ENCODE data around the gene APBB1.

APBB1 gene
- long read RNA-seq, result 0 reads

GRCh38 chr11:6419009-6419631 lies at the start of gene APBB1:
TSS of gene APBB1 (minus strand) at chr11:6419094. CDS start at chr11:6411347, 7,747 bp downstream.
- Histone ChIP-seq H3K27me3 (ENCODE audit: insufficient read depth, poor library complexity, severe bottlenecking) (peaks cover 37% of the 10 kb centered on the region), H3K4me3 (replicated peaks; ENCODE audit: insufficient read depth, low read length) (peak within 1 kb of the TSS; percentile 73), H3K27ac (replicated peaks) (no peak within 1 kb of the TSS)
- DNase-seq (ENCODE audit: low read depth in 1 of 2, low spot score in 1 of 2), result peak in 1 of 2 experiments; percentile 28
- no peak for TF ChIP-seq SPI1 (IDR thresholded peaks at IDR 0.05; ENCODE audit: borderline replicate concordance, low read depth)
- TF ChIP-seq POLR2AphosphoS5 (IDR thresholded peaks at IDR 0.05; ENCODE audit: low read depth), result no peak
- TF ChIP-seq REST (IDR thresholded peaks at IDR 0.05; ENCODE audit: insufficient replicate concordance, low read depth), result no peak
- no peak for TF ChIP-seq GABPA (IDR thresholded peaks at IDR 0.05; ENCODE audit: low read depth)

- no peak overlapping the region for H3K4me3 ChIP-seq (replicated peaks; ENCODE audit: insufficient read depth, low read length)
- H3K27ac ChIP-seq (replicated peaks), result no peak overlapping the region
- H3K27me3 ChIP-seq (ENCODE audit: insufficient read depth, poor library complexity, severe bottlenecking), result peaks cover 2% of the 10 kb centered on the region
- DNase-seq (ENCODE audit: low read depth in 1 of 2, low spot score in 1 of 2), result no peak
- TF ChIP-seq REST (IDR thresholded peaks at IDR 0.05; ENCODE audit: insufficient replicate concordance, low read depth), result no peak
- no peak for TF ChIP-seq GABPA (IDR thresholded peaks at IDR 0.05; ENCODE audit: low read depth)
- TF ChIP-seq SPI1 (IDR thresholded peaks at IDR 0.05; ENCODE audit: borderline replicate concordance, low read depth), result no peak
- TF ChIP-seq POLR2AphosphoS5 (IDR thresholded peaks at IDR 0.05; ENCODE audit: low read depth), result no peak
- no peak for TF ChIP-seq CTCF (IDR thresholded peaks at IDR 0.05; ENCODE audit: insufficient read depth, low read length)
Observed at GRCh38 chr11:6459099-6459450, 40.2 kb upstream of the APBB1 start.

GRCh38 chr11:6458352-6459098 lies 39.6 kb upstream of the APBB1 start:
- no peak for DNase-seq (ENCODE audit: low read depth in 1 of 2, low spot score in 1 of 2)
- H3K27me3 ChIP-seq (ENCODE audit: insufficient read depth, poor library complexity, severe bottlenecking), result peaks cover 2% of the 10 kb centered on the region
- no peak for TF ChIP-seq REST (IDR thresholded peaks at IDR 0.05; ENCODE audit: insufficient replicate concordance, low read depth)
- TF ChIP-seq POLR2AphosphoS5 (IDR thresholded peaks at IDR 0.05; ENCODE audit: low read depth), result no peak
- no peak for TF ChIP-seq CTCF (IDR thresholded peaks at IDR 0.05; ENCODE audit: insufficient read depth, low read length)
- TF ChIP-seq GABPA (IDR thresholded peaks at IDR 0.05; ENCODE audit: low read depth), result no peak
- TF ChIP-seq SPI1 (IDR thresholded peaks at IDR 0.05; ENCODE audit: borderline replicate concordance, low read depth), result no peak

More at GRCh38 chr11:6458352-6459098, 39.6 kb upstream of the APBB1 start:
- no peak overlapping the region for H3K27ac ChIP-seq (replicated peaks)
- no peak overlapping the region for H3K4me3 ChIP-seq (replicated peaks; ENCODE audit: insufficient read depth, low read length)
